Neural cell (in vitro differentiated cells): ENCODE results near the gene STARD10. TPM values are rescaled to one million over a fixed set of nuclear protein-coding genes. Genes with fewer than 3 reads are reported as not detected.

Experiments
- H2AFZ ChIP-seq: fragments of 200-600, 300-800 bp; sonication (generic), shearing (Covaris generic); 2 replicates; pipeline ENCODE4 v1.6.0; 2014; ENCODE audit warnings: low read depth, mild to moderate bottlenecking, antibody characterized with exemption, low read length, moderate library complexity
- H3F3A ChIP-seq: fragments of 200-600 bp; shearing (Covaris generic); 2 replicates; pipeline ENCODE4 v1.6.1; 2016; ENCODE audit warnings: mild to moderate bottlenecking, moderate library complexity, mixed read lengths, antibody characterized with exemption, low read length; ENCODE audit not compliant: insufficient read depth, poor library complexity, severe bottlenecking
- H3K27ac ChIP-seq: fragments of 200-600, 300-800 bp; sonication (generic), shearing (Covaris generic); 2 replicates; pipeline ENCODE4 v1.5.1; 2014; ENCODE audit warnings: mild to moderate bottlenecking, low read length, moderate library complexity
- H3K27me3 ChIP-seq: fragments of 300-800, 200-600 bp; sonication (generic), shearing (Covaris generic); 2 replicates; pipeline ENCODE4 v1.6.0; 2014; ENCODE audit warnings: mild to moderate bottlenecking, low read depth, low read length, moderate library complexity; ENCODE audit not compliant: insufficient read depth
- H3K36me3 ChIP-seq: fragments of 300-800, 200-600 bp; sonication (generic), shearing (Covaris generic); 2 replicates; pipeline ENCODE4 v1.5.1; 2014; ENCODE audit warnings: mild to moderate bottlenecking, antibody characterized with exemption, low read length, moderate library complexity; ENCODE audit not compliant: insufficient read depth
- H3K4me2 ChIP-seq: fragments of 300-800, 200-600 bp; sonication (generic), shearing (Covaris generic); 2 replicates; pipeline ENCODE4 v1.6.0; 2014; ENCODE audit warnings: mild to moderate bottlenecking, low read length
- H3K4me3 ChIP-seq: fragments of 300-800, 200-600 bp; sonication (generic), shearing (Covaris generic); 2 replicates; pipeline ENCODE4 v1.5.1; 2014; ENCODE audit warnings: mild to moderate bottlenecking, low read length, moderate library complexity
- H3K79me2 ChIP-seq: fragments of 200-600 bp; shearing (Covaris generic); replicated peaks from 2 replicates; pipeline ENCODE4 v1.6.0; 2014; ENCODE audit warnings: mild to moderate bottlenecking, low read length, moderate library complexity; ENCODE audit not compliant: insufficient read depth
- H3K9ac ChIP-seq: fragments of 300-800, 200-600 bp; sonication (generic), shearing (Covaris generic); 2 replicates; pipeline ENCODE4 v1.6.1; 2016; ENCODE audit warnings: mild to moderate bottlenecking, low read length, mixed read lengths
- H3K9me2 ChIP-seq: fragments of 200-600 bp; shearing (Covaris generic); 2 replicates; pipeline ENCODE4 v1.6.1; 2016; ENCODE audit warnings: mild to moderate bottlenecking, low read length, mixed read lengths; ENCODE audit not compliant: insufficient read depth
- H3K9me3 ChIP-seq: fragments of 200-600, 300-800 bp; sonication (generic), shearing (Covaris generic); 2 replicates; pipeline ENCODE4 v1.6.1; 2016; ENCODE audit warnings: mild to moderate bottlenecking, mixed run types, low read length, moderate library complexity, mixed read lengths
- H4K20me1 ChIP-seq: fragments of 200-600 bp; shearing (Covaris generic); 2 replicates; pipeline ENCODE4 v1.6.1; 2016; ENCODE audit warnings: mild to moderate bottlenecking, mixed run types; ENCODE audit not compliant: insufficient read depth
- EP300 ChIP-seq: fragments of 450-650 bp; conservative IDR thresholded peaks from 2 replicates; pipeline ENCODE4 v1.6.1; 2014; ENCODE audit warnings: antibody characterized with exemption, mild to moderate bottlenecking, moderate library complexity; ENCODE audit not compliant: poor library complexity, severe bottlenecking
- EZH2 ChIP-seq: fragments of 200-600, 300-800 bp; shearing (Covaris generic), sonication (generic); IDR thresholded peaks from 2 replicates; pipeline ENCODE4 v1.6.1; 2014; ENCODE audit warnings: antibody characterized with exemption, low read length, borderline replicate concordance, mild to moderate bottlenecking; ENCODE audit not compliant: insufficient read depth, poor library complexity, severe bottlenecking
- MXI1 ChIP-seq: fragments of 450-650 bp; conservative IDR thresholded peaks from 2 replicates; pipeline ENCODE4 v1.6.1; 2014; ENCODE audit warnings: antibody characterized with exemption, mild to moderate bottlenecking; ENCODE audit not compliant: poor library complexity, severe bottlenecking
- POLR2AphosphoS5 ChIP-seq: IDR thresholded peaks from 2 replicates; pipeline ENCODE4 v1.6.1; 2012
- RAD21 ChIP-seq: fragments of 450-650 bp; conservative IDR thresholded peaks from 2 replicates; pipeline ENCODE4 v1.6.1; 2014; ENCODE audit warnings: antibody characterized with exemption, mild to moderate bottlenecking, moderate library complexity
- REST ChIP-seq: IDR thresholded peaks from 2 replicates; pipeline ENCODE4 v1.6.1; 2012; ENCODE audit warnings: borderline replicate concordance
- SMC3 ChIP-seq: fragments of 450-650 bp; conservative IDR thresholded peaks from 2 replicates; pipeline ENCODE4 v1.6.1; 2014; ENCODE audit warnings: antibody characterized with exemption, mild to moderate bottlenecking, moderate library complexity; ENCODE audit not compliant: poor library complexity
- TAF1 ChIP-seq: IDR thresholded peaks from 2 replicates; pipeline ENCODE4 v1.6.1; 2012; ENCODE audit warnings: low read depth
- polyA plus RNA-seq: library from polyadenylated mRNA; depleted of rRNA; stranded (reverse); fragments of >200 nt; gene quantifications from 2 replicates; pipeline ENCODE4 v1.2.3, GENCODE V29; 2014
- TF ChIP-seq, protein P1 (sequence below): fragments of 450-650 bp; IDR thresholded peaks from 2 replicates; pipeline ENCODE4 v1.5.1; 2014; ENCODE audit warnings: antibody characterized with exemption, mild to moderate bottlenecking, moderate library complexity; ENCODE audit not compliant: poor library complexity, severe bottlenecking

STARD10 gene
- polyA plus RNA-seq, 1 donor from 2014 or later, result 29.0 TPM

GRCh38 chr11:72730737-72731136 lies 63.1 kb downstream of the STARD10 start:
- no peak overlapping the region for H3K4me3 ChIP-seq
- no peaks in the 10 kb centered on the region for H3K9me3 ChIP-seq
- H3K9ac ChIP-seq, result no peak overlapping the region
- H3K27me3 ChIP-seq, result no peaks in the 10 kb centered on the region
- H3K36me3 ChIP-seq, result no peaks in the 10 kb centered on the region
- no peaks in the 10 kb centered on the region for H4K20me1 ChIP-seq
- H3K79me2 ChIP-seq, result no peaks in the 10 kb centered on the region
- no peak overlapping the region for H3K27ac ChIP-seq
- no peak for TF ChIP-seq SMC3
- no peak for TF ChIP-seq RAD21
- TF ChIP-seq MXI1, result no peak
- TF ChIP-seq EP300, result no peak
- TF ChIP-seq TAF1, result no peak
- TF ChIP-seq EZH2, result no peak
- TF ChIP-seq REST, result no peak
- no peak for TF ChIP-seq POLR2AphosphoS5
- TF ChIP-seq, protein P1, sequence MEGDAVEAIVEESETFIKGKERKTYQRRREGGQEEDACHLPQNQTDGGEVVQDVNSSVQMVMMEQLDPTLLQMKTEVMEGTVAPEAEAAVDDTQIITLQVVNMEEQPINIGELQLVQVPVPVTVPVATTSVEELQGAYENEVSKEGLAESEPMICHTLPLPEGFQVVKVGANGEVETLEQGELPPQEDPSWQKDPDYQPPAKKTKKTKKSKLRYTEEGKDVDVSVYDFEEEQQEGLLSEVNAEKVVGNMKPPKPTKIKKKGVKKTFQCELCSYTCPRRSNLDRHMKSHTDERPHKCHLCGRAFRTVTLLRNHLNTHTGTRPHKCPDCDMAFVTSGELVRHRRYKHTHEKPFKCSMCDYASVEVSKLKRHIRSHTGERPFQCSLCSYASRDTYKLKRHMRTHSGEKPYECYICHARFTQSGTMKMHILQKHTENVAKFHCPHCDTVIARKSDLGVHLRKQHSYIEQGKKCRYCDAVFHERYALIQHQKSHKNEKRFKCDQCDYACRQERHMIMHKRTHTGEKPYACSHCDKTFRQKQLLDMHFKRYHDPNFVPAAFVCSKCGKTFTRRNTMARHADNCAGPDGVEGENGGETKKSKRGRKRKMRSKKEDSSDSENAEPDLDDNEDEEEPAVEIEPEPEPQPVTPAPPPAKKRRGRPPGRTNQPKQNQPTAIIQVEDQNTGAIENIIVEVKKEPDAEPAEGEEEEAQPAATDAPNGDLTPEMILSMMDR, result no peak
- no peaks in the 10 kb centered on the region for H3K9me2 ChIP-seq
- no peak overlapping the region for H2AFZ ChIP-seq
- H3F3A ChIP-seq, result no peaks in the 10 kb centered on the region
- no peak overlapping the region for H3K4me2 ChIP-seq

GRCh38 chr11:72730243-72730642 lies 63.6 kb downstream of the STARD10 start:
- H3K79me2 ChIP-seq, result no peaks in the 10 kb centered on the region
- no peaks in the 10 kb centered on the region for H3K9me2 ChIP-seq
- H3K9me3 ChIP-seq, result no peaks in the 10 kb centered on the region
- no peak overlapping the region for H2AFZ ChIP-seq
- no peaks in the 10 kb centered on the region for H4K20me1 ChIP-seq
- H3K4me3 ChIP-seq, result no peak overlapping the region
- no peak overlapping the region for H3K27ac ChIP-seq
- TF ChIP-seq POLR2AphosphoS5 (no peak), EZH2 (no peak), TAF1 (no peak), MXI1 (no peak), EP300 (no peak), RAD21 (no peak), SMC3 (no peak), REST (no peak)
- TF ChIP-seq, protein P1, result no peak
- no peaks in the 10 kb centered on the region for H3F3A ChIP-seq
- no peak overlapping the region for H3K4me2 ChIP-seq
- H3K9ac ChIP-seq, result no peak overlapping the region
- no peaks in the 10 kb centered on the region for H3K36me3 ChIP-seq
- H3K27me3 ChIP-seq, result no peaks in the 10 kb centered on the region
